Measurements from ENCODE around the gene PLA2G15. TPM values are rescaled to one million over a fixed set of nuclear protein-coding genes. Genes with fewer than 3 reads are reported as not detected.

The PLA2G15 gene
- total and polyA plus RNA-seq, 2 of the 13 experiments (the other 11 are each of a cell fraction or from before 2014, with no cell fraction given): 14.4 to 23.7 TPM

DNA sequence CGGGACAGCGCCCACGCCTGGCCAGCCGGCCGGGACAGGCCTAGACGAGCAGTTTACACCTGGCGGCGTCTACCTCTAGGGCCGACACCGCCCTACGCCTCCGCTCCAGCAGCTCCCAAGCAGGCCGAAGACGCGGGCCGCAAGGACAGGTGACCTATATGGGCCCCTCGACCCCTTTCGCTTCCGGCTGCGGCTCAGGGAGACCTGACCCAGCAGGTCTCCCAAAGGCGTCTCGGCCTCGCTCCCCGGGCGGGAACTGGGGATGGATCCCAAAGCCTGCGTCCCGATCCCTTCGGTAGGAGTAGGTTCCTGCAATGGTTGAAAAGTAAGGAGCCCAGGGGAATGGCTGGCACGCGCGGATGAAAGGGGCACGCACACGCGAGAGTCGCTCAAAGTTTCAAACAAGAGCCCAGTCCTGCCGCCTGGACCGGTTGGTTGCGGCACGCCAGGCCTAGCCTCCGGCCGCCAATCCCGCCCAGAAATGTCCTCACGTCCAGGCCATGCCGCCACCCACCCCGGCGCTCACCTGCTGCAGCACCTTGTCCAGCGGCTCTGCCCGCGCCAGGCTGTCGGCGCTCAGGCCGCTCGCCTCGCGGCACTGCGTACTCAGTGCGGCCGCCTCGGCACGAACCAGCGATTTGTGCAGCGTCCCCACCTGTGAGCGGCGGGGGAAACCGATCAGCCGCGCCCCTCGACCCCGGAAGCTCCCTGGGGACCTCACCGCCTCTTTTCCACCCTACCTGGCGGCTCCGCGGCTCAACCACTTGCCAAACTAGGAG, 9.9 kb upstream of the PLA2G15 start (continued):
- TF ChIP-seq ZNF781 (CRISPR knock-in tag; IDR thresholded peaks at IDR 0.05; ENCODE audit: borderline replicate concordance, not compliant biosample characterization) (peak; percentile 0), CHD2 (IDR thresholded peaks at IDR 0.05; ENCODE audit: low read depth, low read length) (no peak), ZNF7 (CRISPR knock-in tag; IDR thresholded peaks at IDR 0.05) (no peak), PHF8 (CRISPR knock-in tag; IDR thresholded peaks at IDR 0.05) (peak; percentile 76), ZBTB7A (CRISPR knock-in tag; IDR thresholded peaks at IDR 0.05) (peak; percentile 67), ZIK1 (CRISPR knock-in tag; IDR thresholded peaks at IDR 0.05; ENCODE audit: borderline replicate concordance, low read depth) (0 out of 2 replicates have a peak, but pooled peaks have one; percentile 29), CCDC6 (CRISPR knock-in tag; IDR thresholded peaks at IDR 0.05) (peak; percentile 57), SRSF4 (IDR thresholded peaks at IDR 0.05; ENCODE audit: low read depth, low read length, poor library complexity, severe bottlenecking) (no peak), FOXA1 (IDR thresholded peaks at IDR 0.05) (no peak), FOXA1 (CRISPR knock-in tag; IDR thresholded peaks at IDR 0.05) (peak; percentile 56), PRMT3 (CRISPR knock-in tag; IDR thresholded peaks at IDR 0.05; ENCODE audit: borderline replicate concordance, low read depth) (peak; percentile 23), ZBTB8A (CRISPR knock-in tag; IDR thresholded peaks at IDR 0.05; ENCODE audit: borderline replicate concordance, low read depth) (0 out of 2 replicates have a peak, but pooled peaks have one; percentile 48)
- TF ChIP-seq, protein P1, sequence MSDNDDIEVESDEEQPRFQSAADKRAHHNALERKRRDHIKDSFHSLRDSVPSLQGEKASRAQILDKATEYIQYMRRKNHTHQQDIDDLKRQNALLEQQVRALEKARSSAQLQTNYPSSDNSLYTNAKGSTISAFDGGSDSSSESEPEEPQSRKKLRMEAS (IDR thresholded peaks at IDR 0.05): peak; percentile 72
- TF ChIP-seq, protein P2, sequence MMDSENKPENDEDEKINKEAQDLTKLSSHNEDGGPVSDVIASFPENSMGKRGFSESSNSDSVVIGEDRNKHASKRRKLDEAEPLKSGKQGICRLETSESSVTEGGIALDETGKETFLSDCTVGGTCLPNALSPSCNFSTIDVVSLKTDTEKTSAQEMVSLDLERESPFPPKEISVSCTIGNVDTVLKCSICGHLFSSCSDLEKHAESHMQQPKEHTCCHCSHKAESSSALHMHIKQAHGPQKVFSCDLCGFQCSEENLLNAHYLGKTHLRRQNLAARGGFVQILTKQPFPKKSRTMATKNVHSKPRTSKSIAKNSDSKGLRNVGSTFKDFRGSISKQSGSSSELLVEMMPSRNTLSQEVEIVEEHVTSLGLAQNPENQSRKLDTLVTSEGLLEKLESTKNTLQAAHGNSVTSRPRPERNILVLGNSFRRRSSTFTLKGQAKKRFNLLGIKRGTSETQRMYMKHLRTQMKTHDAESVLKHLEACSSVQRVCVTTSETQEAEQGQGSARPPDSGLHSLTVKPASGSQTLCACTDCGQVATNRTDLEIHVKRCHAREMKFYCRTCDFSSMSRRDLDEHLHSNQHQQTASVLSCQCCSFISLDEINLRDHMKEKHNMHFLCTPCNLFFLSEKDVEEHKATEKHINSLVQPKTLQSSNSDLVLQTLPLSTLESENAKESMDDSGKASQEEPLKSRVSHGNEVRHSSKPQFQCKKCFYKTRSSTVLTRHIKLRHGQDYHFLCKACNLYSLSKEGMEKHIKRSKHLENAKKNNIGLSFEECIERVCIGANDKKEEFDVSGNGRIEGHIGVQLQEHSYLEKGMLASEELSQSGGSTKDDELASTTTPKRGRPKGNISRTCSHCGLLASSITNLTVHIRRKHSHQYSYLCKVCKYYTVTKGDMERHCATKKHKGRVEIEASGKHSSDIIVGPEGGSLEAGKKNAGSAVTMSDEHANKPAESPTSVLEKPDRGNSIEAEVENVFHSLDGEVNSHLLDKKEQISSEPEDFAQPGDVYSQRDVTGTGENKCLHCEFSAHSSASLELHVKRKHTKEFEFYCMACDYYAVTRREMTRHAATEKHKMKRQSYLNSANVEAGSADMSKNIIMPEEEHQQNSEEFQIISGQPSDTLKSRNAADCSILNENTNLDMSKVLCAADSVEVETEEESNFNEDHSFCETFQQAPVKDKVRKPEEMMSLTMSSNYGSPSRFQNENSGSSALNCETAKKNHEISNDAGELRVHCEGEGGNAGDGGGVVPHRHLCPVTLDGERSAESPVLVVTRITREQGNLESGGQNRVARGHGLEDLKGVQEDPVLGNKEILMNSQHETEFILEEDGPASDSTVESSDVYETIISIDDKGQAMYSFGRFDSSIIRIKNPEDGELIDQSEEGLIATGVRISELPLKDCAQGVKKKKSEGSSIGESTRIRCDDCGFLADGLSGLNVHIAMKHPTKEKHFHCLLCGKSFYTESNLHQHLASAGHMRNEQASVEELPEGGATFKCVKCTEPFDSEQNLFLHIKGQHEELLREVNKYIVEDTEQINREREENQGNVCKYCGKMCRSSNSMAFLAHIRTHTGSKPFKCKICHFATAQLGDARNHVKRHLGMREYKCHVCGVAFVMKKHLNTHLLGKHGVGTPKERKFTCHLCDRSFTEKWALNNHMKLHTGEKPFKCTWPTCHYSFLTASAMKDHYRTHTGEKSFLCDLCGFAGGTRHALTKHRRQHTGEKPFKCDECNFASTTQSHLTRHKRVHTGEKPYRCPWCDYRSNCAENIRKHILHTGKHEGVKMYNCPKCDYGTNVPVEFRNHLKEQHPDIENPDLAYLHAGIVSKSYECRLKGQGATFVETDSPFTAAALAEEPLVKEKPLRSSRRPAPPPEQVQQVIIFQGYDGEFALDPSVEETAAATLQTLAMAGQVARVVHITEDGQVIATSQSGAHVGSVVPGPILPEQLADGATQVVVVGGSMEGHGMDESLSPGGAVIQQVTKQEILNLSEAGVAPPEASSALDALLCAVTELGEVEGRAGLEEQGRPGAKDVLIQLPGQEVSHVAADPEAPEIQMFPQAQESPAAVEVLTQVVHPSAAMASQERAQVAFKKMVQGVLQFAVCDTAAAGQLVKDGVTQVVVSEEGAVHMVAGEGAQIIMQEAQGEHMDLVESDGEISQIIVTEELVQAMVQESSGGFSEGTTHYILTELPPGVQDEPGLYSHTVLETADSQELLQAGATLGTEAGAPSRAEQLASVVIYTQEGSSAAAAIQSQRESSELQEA (CRISPR knock-in tag; IDR thresholded peaks at IDR 0.05; ENCODE audit: not compliant biosample characterization): peak; percentile 50
- TF ChIP-seq, protein P3, sequence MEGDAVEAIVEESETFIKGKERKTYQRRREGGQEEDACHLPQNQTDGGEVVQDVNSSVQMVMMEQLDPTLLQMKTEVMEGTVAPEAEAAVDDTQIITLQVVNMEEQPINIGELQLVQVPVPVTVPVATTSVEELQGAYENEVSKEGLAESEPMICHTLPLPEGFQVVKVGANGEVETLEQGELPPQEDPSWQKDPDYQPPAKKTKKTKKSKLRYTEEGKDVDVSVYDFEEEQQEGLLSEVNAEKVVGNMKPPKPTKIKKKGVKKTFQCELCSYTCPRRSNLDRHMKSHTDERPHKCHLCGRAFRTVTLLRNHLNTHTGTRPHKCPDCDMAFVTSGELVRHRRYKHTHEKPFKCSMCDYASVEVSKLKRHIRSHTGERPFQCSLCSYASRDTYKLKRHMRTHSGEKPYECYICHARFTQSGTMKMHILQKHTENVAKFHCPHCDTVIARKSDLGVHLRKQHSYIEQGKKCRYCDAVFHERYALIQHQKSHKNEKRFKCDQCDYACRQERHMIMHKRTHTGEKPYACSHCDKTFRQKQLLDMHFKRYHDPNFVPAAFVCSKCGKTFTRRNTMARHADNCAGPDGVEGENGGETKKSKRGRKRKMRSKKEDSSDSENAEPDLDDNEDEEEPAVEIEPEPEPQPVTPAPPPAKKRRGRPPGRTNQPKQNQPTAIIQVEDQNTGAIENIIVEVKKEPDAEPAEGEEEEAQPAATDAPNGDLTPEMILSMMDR (CRISPR knock-in tag; IDR thresholded peaks at IDR 0.05): peak; percentile 73
- TF ChIP-seq, protein P4, sequence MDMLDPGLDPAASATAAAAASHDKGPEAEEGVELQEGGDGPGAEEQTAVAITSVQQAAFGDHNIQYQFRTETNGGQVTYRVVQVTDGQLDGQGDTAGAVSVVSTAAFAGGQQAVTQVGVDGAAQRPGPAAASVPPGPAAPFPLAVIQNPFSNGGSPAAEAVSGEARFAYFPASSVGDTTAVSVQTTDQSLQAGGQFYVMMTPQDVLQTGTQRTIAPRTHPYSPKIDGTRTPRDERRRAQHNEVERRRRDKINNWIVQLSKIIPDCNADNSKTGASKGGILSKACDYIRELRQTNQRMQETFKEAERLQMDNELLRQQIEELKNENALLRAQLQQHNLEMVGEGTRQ (IDR thresholded peaks at IDR 0.05; ENCODE audit: low read depth, low read length): no peak
- TF ChIP-seq, protein P4 (CRISPR knock-in tag; IDR thresholded peaks at IDR 0.05; ENCODE audit: borderline replicate concordance): no peak; the same call in 1 of the 2 replicates

Measured in HepG2 (cell line).